ENCODE results near the gene FUT6.

Gene FUT6

DNA sequence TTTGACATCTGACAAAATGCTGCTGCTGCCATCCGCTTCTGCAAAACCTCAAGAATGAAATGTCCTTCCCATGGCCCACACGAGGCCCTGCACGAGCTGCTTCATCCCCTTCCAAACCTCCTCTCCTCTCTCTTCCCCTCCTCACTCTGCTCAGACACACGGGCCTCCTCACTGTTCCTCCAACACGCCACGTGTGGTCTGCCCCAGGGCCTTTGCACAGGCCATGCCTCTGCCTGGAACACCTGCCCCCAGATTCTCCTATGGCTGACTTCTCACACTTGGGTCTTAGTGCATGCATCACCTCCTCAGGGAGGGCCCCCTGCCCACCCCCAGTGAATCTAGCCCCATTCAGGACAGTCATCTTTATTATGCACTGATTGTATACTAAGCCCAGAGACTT lies 18.7 kb downstream of the FUT6 start:
- POLR2A ChIA-PET: interaction anchor here (0.9 kb wide), 1 partner anchor 14 kb away, joined by 3 read pairs; no protein-coding TSS in a partner anchor
- TF ChIP-seq ZNF384 (IDR thresholded peaks at IDR 0.05) (peak; percentile 6; the same call in 1 of the 2 replicates), FOXK2 (IDR thresholded peaks at IDR 0.05) (no peak), SUZ12 (IDR thresholded peaks at IDR 0.05) (no peak), FOXM1 (IDR thresholded peaks at IDR 0.05; ENCODE audit: borderline replicate concordance) (no peak)
- CTCF ChIA-PET: interaction anchor here (2.3 kb wide), 1 partner anchor 17 kb away, joined by 9 read pairs; no protein-coding TSS in a partner anchor
- DNase-seq (ENCODE audit: extremely low spot score): no peak

GRCh38 chr19:5818594-5818993 lies 20.9 kb downstream of the FUT6 start:
- ChIA-PET POLR2A (no interaction called here), CTCF (no interaction called here)
- TF ChIP-seq TARDBP (IDR thresholded peaks at IDR 0.05) (no peak), NFRKB (IDR thresholded peaks at IDR 0.05) (no peak), SP1 (IDR thresholded peaks at IDR 0.05) (no peak), HDGF (IDR thresholded peaks at IDR 0.05; ENCODE audit: borderline replicate concordance) (no peak), ELF4 (IDR thresholded peaks at IDR 0.05) (no peak), LEF1 (IDR thresholded peaks at IDR 0.05; ENCODE audit: borderline replicate concordance) (no peak), ZNF384 (IDR thresholded peaks at IDR 0.05) (no peak), ARNT (IDR thresholded peaks at IDR 0.05) (no peak), SUZ12 (IDR thresholded peaks at IDR 0.05) (no peak), L3MBTL2 (conservative IDR thresholded peaks at IDR 0.05) (no peak), FOXA1 (IDR thresholded peaks at IDR 0.05) (no peak), FOXK2 (IDR thresholded peaks at IDR 0.05) (no peak), FOXM1 (IDR thresholded peaks at IDR 0.05; ENCODE audit: borderline replicate concordance) (no peak), PKNOX1 (IDR thresholded peaks at IDR 0.05) (no peak), CTBP1 (IDR thresholded peaks at IDR 0.05; ENCODE audit: borderline replicate concordance) (no peak), BHLHE40 (IDR thresholded peaks at IDR 0.05; ENCODE audit: borderline replicate concordance) (no peak)
- DNase-seq (ENCODE audit: extremely low spot score): no peak

DNA sequence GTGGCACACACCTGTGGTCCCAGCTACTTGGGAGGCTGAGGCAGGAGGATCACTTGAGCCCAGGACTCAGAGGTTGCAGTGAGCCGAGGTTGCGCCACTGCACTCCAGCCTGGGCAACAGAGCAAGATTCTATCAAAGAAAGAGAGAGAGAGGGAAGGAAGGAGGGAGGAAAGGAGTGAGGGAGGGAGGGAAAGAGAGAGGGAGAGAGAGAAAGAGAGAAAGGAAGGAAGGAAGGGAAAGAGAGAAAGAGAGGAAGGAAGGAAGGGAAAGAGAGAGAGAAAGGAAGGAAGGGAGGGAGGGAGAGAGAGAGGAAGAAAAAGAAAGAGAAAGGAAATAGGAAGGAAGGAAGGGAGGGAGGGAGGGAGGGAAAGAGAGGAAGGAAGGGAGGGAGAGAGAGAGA lies 22.3 kb downstream of the FUT6 start:
- CTCF ChIA-PET: no interaction called here
- POLR2A ChIA-PET: interaction anchor here (1.0 kb wide), 1 partner anchor 11 kb away, joined by 3 read pairs; no protein-coding TSS in a partner anchor
- DNase-seq (ENCODE audit: extremely low spot score): no peak
- TF ChIP-seq ARNT (IDR thresholded peaks at IDR 0.05) (no peak), L3MBTL2 (conservative IDR thresholded peaks at IDR 0.05) (no peak), CTBP1 (IDR thresholded peaks at IDR 0.05; ENCODE audit: borderline replicate concordance) (no peak), ZNF384 (IDR thresholded peaks at IDR 0.05) (no peak), ELF4 (IDR thresholded peaks at IDR 0.05) (no peak)

DNA sequence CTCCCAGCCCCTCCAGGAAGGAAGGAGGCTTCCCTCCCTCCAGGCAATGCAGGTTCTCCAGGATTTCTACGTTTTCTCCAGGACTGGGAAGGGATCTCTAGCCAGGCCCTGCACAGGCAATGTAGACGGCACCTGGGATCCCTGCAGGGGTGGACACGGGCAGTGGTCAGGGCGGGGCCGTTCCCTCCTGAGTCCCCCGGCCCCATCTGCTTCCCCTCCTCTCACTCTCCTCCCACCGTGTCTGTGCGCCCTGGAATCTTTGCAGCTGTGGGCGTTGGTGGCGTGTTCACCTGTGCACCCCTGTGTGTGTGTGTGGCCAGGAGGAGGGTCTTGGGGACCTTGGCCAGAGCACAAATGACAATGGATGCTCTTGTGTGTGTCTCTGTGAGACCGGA lies 24.7 kb downstream of the FUT6 start:
- no peak for TF ChIP-seq HDGF (IDR thresholded peaks at IDR 0.05; ENCODE audit: borderline replicate concordance)
- TF ChIP-seq SP1 (IDR thresholded peaks at IDR 0.05): no peak
- no peak for TF ChIP-seq FOXK2 (IDR thresholded peaks at IDR 0.05)
- TF ChIP-seq ELF4 (IDR thresholded peaks at IDR 0.05): no peak
- TF ChIP-seq NFRKB (IDR thresholded peaks at IDR 0.05): no peak
- TF ChIP-seq PKNOX1 (IDR thresholded peaks at IDR 0.05): no peak
- TF ChIP-seq BHLHE40 (IDR thresholded peaks at IDR 0.05; ENCODE audit: borderline replicate concordance): no peak
- TF ChIP-seq SUZ12 (IDR thresholded peaks at IDR 0.05): no peak
- no peak for TF ChIP-seq TARDBP (IDR thresholded peaks at IDR 0.05)
- TF ChIP-seq LEF1 (IDR thresholded peaks at IDR 0.05; ENCODE audit: borderline replicate concordance): no peak
- TF ChIP-seq ARNT (IDR thresholded peaks at IDR 0.05): no peak
- TF ChIP-seq ZNF384 (IDR thresholded peaks at IDR 0.05): no peak
- POLR2A ChIA-PET: interaction anchor here (1.6 kb wide), 1 partner anchor 14 kb away, joined by 4 read pairs; no protein-coding TSS in a partner anchor
- CTCF ChIA-PET: no interaction called here
- no peak for DNase-seq (ENCODE audit: extremely low spot score)

- CTCF ChIA-PET: interaction anchor here (0.7 kb wide), 1 partner anchor 10 kb away, joined by 3 read pairs; no protein-coding TSS in a partner anchor
- TF ChIP-seq LEF1 (IDR thresholded peaks at IDR 0.05; ENCODE audit: borderline replicate concordance) (no peak), SP1 (IDR thresholded peaks at IDR 0.05) (no peak), SUZ12 (IDR thresholded peaks at IDR 0.05) (no peak), HDGF (IDR thresholded peaks at IDR 0.05; ENCODE audit: borderline replicate concordance) (no peak), ELF4 (IDR thresholded peaks at IDR 0.05) (no peak), ZNF384 (IDR thresholded peaks at IDR 0.05) (no peak), FOXK2 (IDR thresholded peaks at IDR 0.05) (no peak), FOXM1 (IDR thresholded peaks at IDR 0.05; ENCODE audit: borderline replicate concordance) (no peak)
- POLR2A ChIA-PET: interaction anchor here (1.6 kb wide), 1 partner anchor 14 kb away, joined by 4 read pairs; no protein-coding TSS in a partner anchor
- DNase-seq (ENCODE audit: extremely low spot score): no peak
These were observed 25.2 kb downstream of the FUT6 start for GRCh38 chr19:5814123-5814851.

GRCh38 chr19:5811117-5811516 lies 28.4 kb downstream of the FUT6 start:
- ChIA-PET POLR2A (no interaction called here), CTCF (no interaction called here)
- no peak for DNase-seq (ENCODE audit: extremely low spot score)
- TF ChIP-seq LEF1 (IDR thresholded peaks at IDR 0.05; ENCODE audit: borderline replicate concordance) (no peak), FOXM1 (IDR thresholded peaks at IDR 0.05; ENCODE audit: borderline replicate concordance) (no peak), FOXK2 (IDR thresholded peaks at IDR 0.05) (no peak), SP1 (IDR thresholded peaks at IDR 0.05) (no peak), ELF4 (IDR thresholded peaks at IDR 0.05) (no peak)

- ChIA-PET CTCF (interaction anchor here (0.9 kb wide), 1 partner anchor 16 kb away, joined by 3 read pairs; no protein-coding TSS in a partner anchor), POLR2A (interaction anchor here (0.8 kb wide), 1 partner anchor 94 kb away, joined by 3 read pairs; the partner anchor contains the start of gene NDUFA11)
- TF ChIP-seq CTBP1 (IDR thresholded peaks at IDR 0.05; ENCODE audit: borderline replicate concordance) (no peak), ZNF384 (IDR thresholded peaks at IDR 0.05) (no peak), ARNT (IDR thresholded peaks at IDR 0.05) (no peak), TARDBP (IDR thresholded peaks at IDR 0.05) (no peak), BHLHE40 (IDR thresholded peaks at IDR 0.05; ENCODE audit: borderline replicate concordance) (no peak), FOXM1 (IDR thresholded peaks at IDR 0.05; ENCODE audit: borderline replicate concordance) (no peak)
- no peak for DNase-seq (ENCODE audit: extremely low spot score)
These were observed 30.0 kb downstream of the FUT6 start for GRCh38 chr19:5809469-5809868.
